Mesenchymal stem cell (in vitro differentiated cells and primary cell): ENCODE data around the gene TOR2A.
"Not testable (repeated sequence)": the region's sequence is repeated elsewhere in the genome, so short reads cannot be mapped to it uniquely, and the experiment has no call there.

Experiments
- DNase-seq: peaks from one replicate; pipeline ENCODE4 v3.0.0-alpha.2; 2013
- H2AFZ ChIP-seq: one replicate; pipeline ENCODE4 v1.6.1; 2013; ENCODE audit warnings: low read depth, mild to moderate bottlenecking, control low read depth, inconsistent platforms, low read length, moderate library complexity
- H2AK5ac ChIP-seq: 2 replicates; pipeline ENCODE4 v1.6.1; 2013; ENCODE audit warnings: low read length, moderate library complexity, mild to moderate bottlenecking, inconsistent platforms; ENCODE audit not compliant: severe bottlenecking
- H2BK120ac ChIP-seq: one replicate; pipeline ENCODE4 v1.6.1; 2013; ENCODE audit warnings: low read depth, mild to moderate bottlenecking, inconsistent platforms, low read length, moderate library complexity
- H2BK12ac ChIP-seq, 2 experiments: one replicate each; pipeline ENCODE4 v1.6.1; 2013; ENCODE audit warnings: inconsistent platforms in 2 of 2, low read length in 2 of 2, mild to moderate bottlenecking in 2 of 2, moderate library complexity in 2 of 2, control low read depth in 1 of 2
- H2BK15ac ChIP-seq: one replicate; pipeline ENCODE4 v1.6.1; 2013; ENCODE audit warnings: mild to moderate bottlenecking, low read depth, inconsistent platforms; ENCODE audit not compliant: poor library complexity, severe bottlenecking
- H2BK5ac ChIP-seq: 2 replicates; pipeline ENCODE4 v1.6.1; 2013; ENCODE audit warnings: low read depth, mild to moderate bottlenecking, low read length, control low read depth, inconsistent platforms; ENCODE audit not compliant: poor library complexity, severe bottlenecking
- H3K14ac ChIP-seq, 2 experiments: one replicate each; pipeline ENCODE4 v1.6.1; 2013; ENCODE audit warnings: inconsistent platforms in 2 of 2, low read length in 2 of 2, control low read depth in 1 of 2, mild to moderate bottlenecking in 1 of 2, moderate library complexity in 1 of 2
- H3K18ac ChIP-seq, 2 experiments: one replicate each; pipeline ENCODE4 v1.6.1; 2013; ENCODE audit warnings: inconsistent platforms in 2 of 2, low read length in 2 of 2, control low read depth in 1 of 2, low read depth in 1 of 2, mild to moderate bottlenecking in 1 of 2
- H3K23ac ChIP-seq, 2 experiments: one replicate each; pipeline ENCODE4 v1.6.1; 2013; ENCODE audit warnings: inconsistent platforms in 2 of 2, low read length in 2 of 2, mild to moderate bottlenecking in 2 of 2, moderate library complexity in 2 of 2, control low read depth in 1 of 2
- H3K27ac ChIP-seq: 2 replicates; pipeline ENCODE4 v1.5.1; 2013; ENCODE audit warnings: mild to moderate bottlenecking, moderate library complexity, low read length, control low read depth, inconsistent platforms; ENCODE audit not compliant: poor library complexity, severe bottlenecking
- H3K27me3 ChIP-seq, 2 experiments: 2 replicates each; pipeline versions ENCODE4 v1.6.1 to v1.7.0; 2013; ENCODE audit warnings: low read length in 2 of 2, mild to moderate bottlenecking in 2 of 2, moderate library complexity in 2 of 2, control low read depth in 1 of 2, inconsistent platforms in 1 of 2; ENCODE audit not compliant: control insufficient read depth in 1 of 2, insufficient read depth in 1 of 2
- H3K36me3 ChIP-seq, 2 experiments: 2 replicates each; pipeline versions ENCODE4 v1.6.1 to v1.7.0; 2013; ENCODE audit warnings: low read length in 2 of 2, control low read depth in 1 of 2, inconsistent platforms in 1 of 2, low read depth in 1 of 2, mild to moderate bottlenecking in 1 of 2; ENCODE audit not compliant: insufficient read depth in 2 of 2, control insufficient read depth in 1 of 2
- H3K4ac ChIP-seq, 2 experiments: one replicate each; pipeline ENCODE4 v1.6.1; 2013; ENCODE audit warnings: inconsistent platforms in 2 of 2, low read length in 2 of 2, mild to moderate bottlenecking in 2 of 2, moderate library complexity in 2 of 2, control low read depth in 1 of 2, low read depth in 1 of 2
- H3K4me1 ChIP-seq: 2 replicates; pipeline ENCODE4 v1.6.1; 2013; ENCODE audit warnings: low read depth, low read length, control low read depth; ENCODE audit not compliant: control insufficient read depth, insufficient read depth
- H3K4me2 ChIP-seq: 2 replicates; pipeline ENCODE4 v1.6.1; 2013; ENCODE audit warnings: low read length, mild to moderate bottlenecking, inconsistent platforms; ENCODE audit not compliant: poor library complexity, severe bottlenecking
- H3K4me3 ChIP-seq, 2 experiments: 2 replicates each; pipeline versions ENCODE4 v1.5.1 to v1.7.0; 2013; ENCODE audit warnings: low read length in 2 of 2, mild to moderate bottlenecking in 2 of 2, control low read depth in 1 of 2, low read depth in 1 of 2; ENCODE audit not compliant: insufficient read depth in 1 of 2
- H3K79me1 ChIP-seq: replicated peaks from 2 replicates; pipeline ENCODE4 v1.6.1; 2013; ENCODE audit warnings: mild to moderate bottlenecking, control low read depth, low read length, inconsistent platforms; ENCODE audit not compliant: poor library complexity, severe bottlenecking
- H3K9ac ChIP-seq: 2 replicates; pipeline ENCODE4 v1.7.0; 2013; ENCODE audit warnings: mild to moderate bottlenecking, low read length, moderate library complexity
- H3K9me3 ChIP-seq: 2 replicates; pipeline ENCODE4 v1.7.0; 2013; ENCODE audit warnings: mild to moderate bottlenecking, low read length; ENCODE audit not compliant: control insufficient read depth
- H4K8ac ChIP-seq: one replicate; pipeline ENCODE4 v1.6.1; 2013; ENCODE audit warnings: inconsistent platforms, mild to moderate bottlenecking, low read length, moderate library complexity
- H4K91ac ChIP-seq: one replicate; pipeline ENCODE4 v1.6.1; 2013; ENCODE audit warnings: mild to moderate bottlenecking, low read length, inconsistent platforms
- WGBS: methylation state at CpG from one replicate; pipeline ENCODE4 v1.1.7; 2013; ENCODE audit warnings: mixed read lengths; 5-methylcytosine and 5-hydroxymethylcytosine counted together

TOR2A gene

DNA sequence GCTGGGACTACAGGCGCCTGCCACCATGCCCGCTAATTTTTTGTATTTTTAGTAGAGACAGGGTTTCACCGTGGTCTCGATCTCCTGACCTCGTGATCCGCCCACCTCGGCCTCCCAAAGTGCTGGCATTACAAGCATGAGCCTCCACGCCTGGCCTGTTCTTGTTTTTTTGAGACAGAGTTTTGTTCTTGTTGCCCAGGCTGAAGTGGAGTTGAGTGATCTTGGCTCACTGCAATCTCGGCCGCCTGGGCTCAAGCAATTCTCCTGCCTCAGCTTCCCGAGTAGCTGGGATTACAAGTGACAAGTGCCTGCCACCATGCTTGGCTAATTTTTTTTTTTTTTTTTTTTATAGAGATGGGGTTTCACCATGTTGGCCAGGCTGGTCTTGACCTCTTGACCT is 21.7 kb upstream of the TOR2A start:
- H2BK5ac ChIP-seq, H2AK5ac ChIP-seq: not testable (repeated sequence)

DNA sequence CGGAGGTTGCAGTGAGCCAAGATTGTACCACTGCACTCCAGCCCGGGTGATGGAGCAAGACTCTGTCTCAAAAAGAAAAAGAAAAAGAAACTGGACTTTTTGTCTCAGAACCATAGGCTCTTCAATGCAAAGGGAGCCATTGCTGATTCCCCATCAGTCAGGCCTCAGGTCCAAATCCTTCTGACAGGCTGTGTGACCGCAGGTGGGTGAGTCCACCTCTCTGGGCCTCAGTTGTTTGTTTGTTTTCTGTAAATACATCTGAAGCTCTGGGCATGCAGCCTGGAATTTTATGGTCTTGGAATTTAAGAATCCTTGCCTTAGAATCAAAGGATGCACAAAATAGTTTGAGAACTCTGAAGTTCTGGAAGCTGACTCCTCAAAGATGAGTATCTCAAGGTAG is 21.1 kb upstream of the TOR2A start:
- Histone ChIP-seq H3K4me1 (peaks cover 6% of the 10 kb centered on the region), H3K36me3 (no peaks in the 10 kb centered on the region), H3K9ac (no peak overlapping the region), H3K18ac (no peak overlapping the region), H3K79me1 (no peaks in the 10 kb centered on the region), H2AFZ (no peak overlapping the region), H3K27ac (no peak overlapping the region), H2AK5ac (no peak overlapping the region), H2BK15ac (no peak overlapping the region), H2BK12ac (no peak overlapping the region), H4K91ac (no peak overlapping the region), H3K4me2 (no peak overlapping the region), H4K8ac (no peak overlapping the region), H3K14ac (no peak overlapping the region), H2BK5ac (no peak overlapping the region), H3K9me3 (no peaks in the 10 kb centered on the region), H3K4ac (no peak overlapping the region), H3K27me3 (peaks cover 53 to 60% of the 10 kb centered on the region in 2 experiments), H2BK120ac (no peak overlapping the region), H3K4me3 (no peak overlapping the region), H3K23ac (no peak overlapping the region)
- DNase-seq: no peak
- 99% methylated on average over 3 of the region's 3 CpGs for WGBS

More for the DNA sequence above, 21.7 kb upstream of the TOR2A start:
- H3K36me3 ChIP-seq, H3K4me2 ChIP-seq, H3K4ac ChIP-seq, H2BK15ac ChIP-seq, H3K4me1 ChIP-seq, DNase-seq, H4K8ac ChIP-seq, H3K27ac ChIP-seq, H3K9ac ChIP-seq, H3K4me3 ChIP-seq, H2BK12ac ChIP-seq, H2BK120ac ChIP-seq, H3K14ac ChIP-seq, H3K18ac ChIP-seq, H2AFZ ChIP-seq, H3K23ac ChIP-seq, H3K79me1 ChIP-seq, H4K91ac ChIP-seq, H3K9me3 ChIP-seq: not testable (repeated sequence)
- H3K27me3 ChIP-seq: peaks cover 54 to 61% of the 10 kb centered on the region in 2 experiments
- WGBS: 76% methylated on average over 11 of the region's 11 CpGs

DNA sequence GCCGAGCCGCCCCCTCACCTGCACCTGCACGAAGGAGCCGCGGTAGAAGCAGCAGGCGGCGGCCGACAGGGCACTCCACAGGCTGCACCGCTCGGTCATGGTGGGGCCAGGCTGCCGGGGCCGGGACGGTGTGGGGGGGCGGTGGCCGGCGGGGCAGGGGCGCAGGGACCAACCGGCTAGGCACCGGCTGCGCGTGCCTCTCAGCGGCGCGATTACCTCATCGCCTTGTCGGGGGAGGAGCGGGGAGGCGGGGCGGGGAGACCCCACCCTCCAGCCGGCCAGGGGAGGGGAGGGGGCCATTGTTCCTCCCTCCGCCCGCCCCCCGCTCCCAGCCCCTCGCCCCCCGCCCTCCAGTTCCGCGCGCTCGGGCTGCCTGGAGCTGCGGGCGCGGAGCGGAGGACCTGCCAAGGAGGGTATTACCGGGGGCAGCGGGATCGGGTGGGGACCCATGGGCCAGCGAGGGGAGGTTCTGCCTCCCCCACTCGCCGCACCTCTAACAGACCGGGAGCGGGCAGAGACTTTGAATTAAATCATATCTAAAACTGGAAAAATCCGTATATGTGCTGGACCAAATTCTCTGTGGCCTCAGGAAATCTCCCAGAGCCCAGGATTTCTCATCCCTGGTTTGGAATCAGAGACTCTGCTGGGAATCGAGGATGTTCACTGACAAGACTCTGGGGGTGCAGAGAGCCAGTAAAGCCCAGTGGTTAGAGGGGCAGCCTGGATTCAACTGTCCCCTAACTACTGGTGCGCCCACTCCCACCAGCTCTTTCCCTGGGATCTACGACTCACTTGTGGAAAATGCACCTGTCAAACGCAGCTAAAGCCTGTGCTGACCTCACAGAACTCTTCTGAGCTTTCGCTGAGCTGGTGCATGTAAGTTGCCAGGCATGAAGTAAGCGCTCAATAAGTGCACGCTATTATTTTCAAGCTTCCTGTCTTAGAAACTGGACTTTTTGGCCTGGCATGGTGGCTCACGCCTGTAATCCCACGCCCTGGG is 20.3 kb upstream of the TOR2A start:
- H3K27ac ChIP-seq: no peak overlapping the region
- no peak overlapping the region for H3K14ac ChIP-seq
- H4K91ac ChIP-seq: no peak overlapping the region
- H2BK15ac ChIP-seq: no peak overlapping the region
- H2BK120ac ChIP-seq: no peak overlapping the region
- H3K36me3 ChIP-seq: no peaks in the 10 kb centered on the region
- WGBS: 16% methylated on average over 30 of the region's 61 CpGs
- H2AFZ ChIP-seq: no peak overlapping the region
- H2AK5ac ChIP-seq: no peak overlapping the region
- no peak for DNase-seq
- H3K4me1 ChIP-seq: peaks cover 6% of the 10 kb centered on the region
- no peak overlapping the region for H2BK5ac ChIP-seq
- H3K4me2 ChIP-seq: no peak overlapping the region
- no peak overlapping the region for H3K18ac ChIP-seq
- H3K79me1 ChIP-seq: no peaks in the 10 kb centered on the region
- H3K27me3 ChIP-seq: peaks cover 46 to 57% of the 10 kb centered on the region in 2 experiments
- no peak overlapping the region for H3K4ac ChIP-seq
- H4K8ac ChIP-seq: no peak overlapping the region
- no peak overlapping the region for H3K9ac ChIP-seq
- H3K9me3 ChIP-seq: no peaks in the 10 kb centered on the region
- no peak overlapping the region for H2BK12ac ChIP-seq
- H3K23ac ChIP-seq: no peak overlapping the region
- H3K4me3 ChIP-seq: no peak overlapping the region
